H1 (cell line): ENCODE measurements around the gene SESN1. TPM values are rescaled to one million over a fixed set of nuclear protein-coding genes. Genes with fewer than 3 reads are reported as not detected.

Source experiments
- CTCF ChIA-PET: fragments of 300-600 bp; sonication (Branson Sonifier 250); formaldehyde crosslinking; loops from one replicate; lab custom pipeline; 2021; ENCODE audit not compliant: partially characterized antibody; lab: Charles Lee
- POLR2A ChIA-PET: fragments of 300-600 bp; sonication (Branson Sonifier 250); formaldehyde crosslinking; loops from one replicate; lab custom pipeline; 2021; ENCODE audit warnings: inconsistent platforms; ENCODE audit not compliant: partially characterized antibody; lab: Charles Lee
- DNase-seq, 2 experiments: peaks; one replicate each; pipeline versions ENCODE4 v3.0.0 to v3.0.0-alpha.2; 2010 to 2022; ENCODE audit warnings: low spot score in 2 of 2, low read depth in 1 of 2, mixed read lengths in 1 of 2
- FAIRE-seq: peaks from 2 replicates; lab custom pipeline; 2011; peaks lifted over from hg19 to GRCh38; lab: Jason Lieb, UNC
- H2AFZ ChIP-seq: 2 replicates; pipeline ENCODE4 v1.8.1; 2012; ENCODE audit warnings: low read length, inconsistent platforms
- H2AK5ac ChIP-seq: 2 replicates; pipeline ENCODE4 v1.6.1; 2013; ENCODE audit warnings: low read depth, low read length
- H2BK120ac ChIP-seq: replicated peaks from 2 replicates; pipeline ENCODE3; 2013; ENCODE audit warnings: low read depth, low read length, inconsistent platforms
- H2BK12ac ChIP-seq: 2 replicates; pipeline ENCODE4 v1.6.1; 2013; ENCODE audit warnings: low read depth, low read length
- H2BK15ac ChIP-seq: 2 replicates; pipeline ENCODE4 v1.6.1; 2013; ENCODE audit warnings: low read length
- H2BK20ac ChIP-seq: 2 replicates; pipeline ENCODE4 v1.6.1; 2013; ENCODE audit warnings: low read length
- H2BK5ac ChIP-seq: 2 replicates; pipeline ENCODE4 v1.6.1; 2013; ENCODE audit warnings: low read depth, low read length
- H3K14ac ChIP-seq: 2 replicates; pipeline ENCODE4 v1.6.1; 2013; ENCODE audit warnings: inconsistent platforms; ENCODE audit not compliant: insufficient read length
- H3K18ac ChIP-seq: 2 replicates; pipeline ENCODE4 v1.6.1; 2013; ENCODE audit warnings: low read length; ENCODE audit errors: extremely low read depth
- H3K23ac ChIP-seq: 2 replicates; pipeline ENCODE4 v1.6.1; 2013; ENCODE audit warnings: inconsistent platforms; ENCODE audit not compliant: insufficient read length
- H3K23me2 ChIP-seq: 2 replicates; pipeline ENCODE4 v1.6.1; 2013; ENCODE audit warnings: low read depth, low read length
- H3K27ac ChIP-seq: 2 replicates; pipeline ENCODE4 v1.6.1; 2011; ENCODE audit warnings: low read depth, low read length, inconsistent platforms
- H3K27me3 ChIP-seq, 4 experiments: replicated peaks in 1 of 4; 1 replicate in 1 of 4; 2 replicates in 3 of 4; pipeline versions ENCODE4 v1.6.1 to v1.8.1; 2011 to 2013; ENCODE audit warnings: low read length in 3 of 4, mild to moderate bottlenecking in 3 of 4, inconsistent platforms in 2 of 4, mixed read lengths in 2 of 4, moderate library complexity in 1 of 4; ENCODE audit not compliant: control insufficient read depth in 3 of 4, insufficient read depth in 3 of 4; ENCODE audit errors: extremely low read depth in 1 of 4
- H3K36me3 ChIP-seq, 4 experiments: 2 replicates each; pipeline versions ENCODE4 v1.6.1 to v1.8.1; 2011 to 2013; ENCODE audit warnings: mild to moderate bottlenecking in 4 of 4, low read length in 3 of 4, moderate library complexity in 2 of 4, control low read depth in 1 of 4, inconsistent platforms in 1 of 4; ENCODE audit not compliant: insufficient read depth in 4 of 4, control insufficient read depth in 2 of 4
- H3K4ac ChIP-seq: replicated peaks from 2 replicates; pipeline ENCODE3; 2013; ENCODE audit warnings: low read length, low read depth, mixed read lengths, inconsistent platforms; ENCODE audit not compliant: insufficient read length
- H3K4me1 ChIP-seq, 4 experiments: replicated peaks in 1 of 4; 1 replicate in 1 of 4; 2 replicates in 3 of 4; pipeline versions ENCODE4 v1.6.1 to v1.8.1; 2011 to 2013; ENCODE audit warnings: low read length in 3 of 4, inconsistent platforms in 2 of 4, mixed read lengths in 1 of 4; ENCODE audit not compliant: insufficient read depth in 4 of 4, control insufficient read depth in 3 of 4
- H3K4me2 ChIP-seq, 2 experiments: 2 replicates each; pipeline versions ENCODE4 v1.6.1 to v1.8.1; 2011 to 2013; ENCODE audit warnings: low read depth in 2 of 2, low read length in 2 of 2, control low read depth in 1 of 2, inconsistent platforms in 1 of 2, mild to moderate bottlenecking in 1 of 2; ENCODE audit not compliant: insufficient read depth in 1 of 2
- H3K4me3 ChIP-seq, 4 experiments: fragments of 200-600, 300-600 bp in 1 of 4; sonication (generic), shearing (Covaris generic), sonication (Bioruptor Twin) in 1 of 4; 2 replicates each; pipeline versions ENCODE4 v1.5.1 to v1.8.1; 2011 to 2016; ENCODE audit warnings: low read length in 4 of 4, low read depth in 3 of 4, control low read depth in 2 of 4, inconsistent platforms in 2 of 4, mild to moderate bottlenecking in 2 of 4, mixed read lengths in 1 of 4, moderate library complexity in 1 of 4; ENCODE audit not compliant: insufficient read depth in 2 of 4; ENCODE audit errors: extremely low read depth in 1 of 4
- H3K56ac ChIP-seq: replicated peaks from 2 replicates; pipeline ENCODE3; 2013; ENCODE audit warnings: low read depth, mild to moderate bottlenecking, mixed read lengths, low read length, inconsistent platforms; ENCODE audit not compliant: insufficient read length
- H3K79me1 ChIP-seq: 2 replicates; pipeline ENCODE4 v1.6.1; 2013; ENCODE audit warnings: low read depth, low read length, control low read depth
- H3K79me2 ChIP-seq, 2 experiments: 2 replicates each; pipeline versions ENCODE4 v1.6.1 to v1.8.1; 2012 to 2013; ENCODE audit warnings: low read length in 2 of 2, mild to moderate bottlenecking in 2 of 2, inconsistent platforms in 1 of 2; ENCODE audit not compliant: insufficient read depth in 2 of 2, control insufficient read depth in 1 of 2
- H3K9ac ChIP-seq, 4 experiments: replicated peaks in 1 of 4; 1 replicate in 1 of 4; 2 replicates in 3 of 4; pipeline versions ENCODE4 v1.6.1 to v1.8.1; 2011 to 2013; ENCODE audit warnings: low read depth in 3 of 4, low read length in 3 of 4, control low read depth in 2 of 4, mild to moderate bottlenecking in 2 of 4, moderate library complexity in 2 of 4, inconsistent platforms in 1 of 4; ENCODE audit errors: extremely low read depth in 1 of 4
- H3K9me3 ChIP-seq, 2 experiments: 2 replicates each; pipeline versions ENCODE4 v1.6.1 to v1.8.1; 2012 to 2013; ENCODE audit warnings: mild to moderate bottlenecking in 2 of 2, moderate library complexity in 2 of 2, control low read depth in 1 of 2, inconsistent platforms in 1 of 2, low read depth in 1 of 2, low read length in 1 of 2, mixed read lengths in 1 of 2; ENCODE audit not compliant: insufficient read depth in 2 of 2
- H4K20me1 ChIP-seq, 2 experiments: replicated peaks in 1 of 2; 2 replicates each; pipeline versions ENCODE3 to v1.8.1; 2011 to 2013; ENCODE audit warnings: inconsistent platforms in 2 of 2, low read length in 2 of 2, mild to moderate bottlenecking in 1 of 2; ENCODE audit not compliant: insufficient read depth in 2 of 2, control insufficient read depth in 1 of 2
- H4K5ac ChIP-seq: 2 replicates; pipeline ENCODE4 v1.6.1; 2013; ENCODE audit warnings: low read length, low read depth, mixed read lengths, inconsistent platforms; ENCODE audit not compliant: insufficient read length
- H4K8ac ChIP-seq: 2 replicates; pipeline ENCODE4 v1.8.0; 2013; ENCODE audit warnings: mild to moderate bottlenecking, moderate library complexity, low read length, inconsistent platforms; ENCODE audit not compliant: insufficient read depth; ENCODE audit errors: extremely low read depth
- H4K91ac ChIP-seq: replicated peaks from 2 replicates; pipeline ENCODE3; 2013; ENCODE audit warnings: low read length, mixed read lengths, inconsistent platforms; ENCODE audit not compliant: insufficient read length
- EP300 ChIP-seq, 2 experiments: IDR thresholded peaks; 1 replicate in 1 of 2; 2 replicates in 1 of 2; pipeline ENCODE4 v1.6.1; 2011 to 2012; ENCODE audit warnings: low read depth in 2 of 2, low read length in 2 of 2, mild to moderate bottlenecking in 2 of 2, borderline replicate concordance in 1 of 2, inconsistent platforms in 1 of 2, moderate library complexity in 1 of 2
- SIRT6 ChIP-seq: IDR thresholded peaks from one replicate; pipeline ENCODE4 v1.7.1; 2012; ENCODE audit warnings: low read length, inconsistent platforms
- TCF12 ChIP-seq: IDR thresholded peaks from 2 replicates; pipeline ENCODE4 v1.6.1; 2011; ENCODE audit warnings: low read depth, mild to moderate bottlenecking, low read length
- ZNF274 ChIP-seq: IDR thresholded peaks from 2 replicates; pipeline ENCODE4 v1.7.0; 2012; ENCODE audit warnings: low read length, borderline replicate concordance; ENCODE audit errors: extremely low read depth
- WGBS, 2 experiments: shearing (Covaris generic) in 1 of 2; methylation state at CpG; one replicate each; pipeline versions ENCODE4 v1.1.6 to v1.1.7; 2013 to 2015; ENCODE audit warnings: low lambda C conversion rate in 2 of 2, mixed read lengths in 2 of 2, inconsistent platforms in 1 of 2, low coverage in 1 of 2, missing lambda C conversion rate in 1 of 2; ENCODE audit not compliant: insufficient replicate concordance in 2 of 2, insufficient coverage in 1 of 2, insufficient read length in 1 of 2; ENCODE audit errors: extremely low coverage in 1 of 2, missing lambda C conversion rate in 1 of 2; 5-methylcytosine and 5-hydroxymethylcytosine counted together
- polyA plus RNA-seq, 7 experiments: library from polyadenylated mRNA; depleted of rRNA in 3 of 7; stranded (reverse) in 5 of 7; unstranded in 2 of 7; fragments of >200 nt in 5 of 7; fragments of 200-250 nt in 2 of 7; gene quantifications; 1 replicate in 5 of 7; 2 replicates in 1 of 7; 4 replicates in 1 of 7; pipeline versions ENCODE4 v1.2.1 to v1.2.3, GENCODE V29; 2011 to 2013; ENCODE audit warnings: missing spikeins in 2 of 7, mixed read lengths in 2 of 7
- total RNA-seq: library from RNA; stranded (reverse); fragmentation: NEBNext Ultra II Directional; extraction: Animal tissue kit (Norgen Biotek cat#: 25700); gene quantifications from 2 replicates; pipeline ENCODE4 v1.2.1, GENCODE V29; 2021

Gene SESN1
- total and polyA plus RNA-seq, 2 of the 8 experiments (the other 6 are each of a cell fraction or from before 2014, with no cell fraction given), result 12.8 to 15.6 TPM

DNA sequence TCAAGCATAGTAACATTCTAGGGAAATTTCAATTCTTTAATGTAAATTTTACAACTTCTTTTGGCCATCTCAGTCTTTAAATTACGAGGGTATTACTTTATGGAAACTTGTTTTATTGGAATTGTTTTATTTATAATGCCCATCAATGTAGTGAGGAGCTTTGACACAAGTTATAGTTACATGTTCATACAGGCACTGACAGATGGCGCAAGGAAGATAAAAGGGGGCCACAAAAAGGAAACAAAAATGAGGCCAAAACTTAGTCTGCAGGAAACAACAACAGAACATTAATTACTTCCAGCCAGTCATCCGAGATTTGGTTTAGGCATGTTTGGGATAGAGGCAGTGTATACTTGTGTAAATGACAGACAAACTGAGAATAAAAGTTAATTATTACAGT is 18.3 kb downstream of the SESN1 start:
- Histone ChIP-seq H2AFZ (no peak overlapping the region), H2BK15ac (no peak overlapping the region), H3K18ac (no peak overlapping the region), H4K8ac (no peak overlapping the region), H4K5ac (no peak overlapping the region), H2BK12ac (no peak overlapping the region), H3K79me2 (no peaks in the 10 kb centered on the region), H4K20me1 (no peaks in the 10 kb centered on the region), H3K27ac (no peak overlapping the region), H2BK120ac (no peak overlapping the region), H3K23ac (no peak overlapping the region), H3K9me3 (no peaks in the 10 kb centered on the region), H3K4me2 (no peak overlapping the region), H3K4me3 (no peak overlapping the region), H3K4me1 (no peaks in the 10 kb centered on the region), H2BK5ac (no peak overlapping the region), H3K4ac (no peak overlapping the region), H3K23me2 (no peaks in the 10 kb centered on the region), H3K14ac (no peak overlapping the region), H3K79me1 (no peaks in the 10 kb centered on the region), H4K91ac (no peak overlapping the region), H3K36me3 (no peaks in the 10 kb centered on the region), H3K9ac (no peak overlapping the region), H2AK5ac (no peak overlapping the region), H3K56ac (no peak overlapping the region), H3K27me3 (no peaks in the 10 kb centered on the region), H2BK20ac (no peak overlapping the region)
- ChIA-PET POLR2A (interaction anchor here (0.6 kb wide), 1 partner anchor 157 kb away, joined by 3 read pairs; no protein-coding TSS in a partner anchor), CTCF (interaction anchor here (1.6 kb wide), 1 partner anchor 230 kb away, joined by 4 read pairs; no protein-coding TSS in a partner anchor)
- no peak for TF ChIP-seq SIRT6
- TF ChIP-seq TCF12, result no peak
- TF ChIP-seq ZNF274, result no peak
- no peak for TF ChIP-seq EP300 (IDR thresholded peaks at IDR 0.05; ENCODE audit: borderline replicate concordance in 1 of 2, low read depth in 2 of 2, low read length in 2 of 2)
- DNase-seq (no peak), FAIRE-seq (no peak)
- 88% methylated on average over 3 of the region's 3 CpGs; no CpG with 5 or more reads in 1 of the 2 experiments for WGBS, 2 experiments
